Measurements from ENCODE around the gene FOXI1.

FOXI1 gene

DNA sequence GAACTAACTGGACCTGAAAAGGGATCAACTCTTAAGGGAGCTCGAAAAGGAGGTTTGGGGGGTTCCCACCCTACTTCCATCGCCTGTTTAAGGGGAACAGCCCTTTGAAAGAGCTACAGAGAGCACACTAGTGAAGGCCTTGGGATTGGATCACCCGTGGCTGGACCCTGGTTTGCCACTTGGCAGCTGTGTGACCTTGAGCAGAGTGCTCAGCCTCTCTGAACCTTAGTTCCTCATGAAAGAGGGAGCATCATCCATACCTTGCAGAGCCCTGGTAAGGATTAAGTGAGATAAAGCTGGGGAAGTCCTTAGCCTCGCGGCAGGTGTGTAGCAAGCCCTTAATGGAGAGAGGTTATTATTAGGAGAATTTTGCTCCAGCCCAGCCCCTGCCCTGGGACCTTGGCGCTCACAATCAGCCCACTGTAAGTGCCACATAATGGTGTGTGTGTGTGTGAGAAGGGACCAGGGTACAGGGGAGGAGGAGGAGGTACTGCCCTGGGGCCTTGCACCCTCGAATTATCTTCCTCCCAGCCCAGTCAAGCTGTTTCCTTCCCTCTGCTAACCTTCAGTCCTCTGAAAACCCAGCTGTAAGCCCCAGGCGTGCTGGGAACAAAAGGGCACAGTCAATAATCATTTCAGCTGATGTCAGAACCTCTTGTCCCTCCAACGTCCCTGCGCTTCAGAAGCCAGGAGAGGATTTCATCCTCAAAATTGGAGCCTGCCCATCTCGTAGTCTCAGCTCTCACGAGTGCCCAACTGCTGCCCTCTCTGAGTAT is 42.9 kb downstream of the FOXI1 start:
- no peak for DNase-seq (ENCODE audit: low read depth)
- H3K4me3 ChIP-seq (ENCODE audit: low read depth, low read length), result no peak overlapping the region
- TF ChIP-seq, protein P1, sequence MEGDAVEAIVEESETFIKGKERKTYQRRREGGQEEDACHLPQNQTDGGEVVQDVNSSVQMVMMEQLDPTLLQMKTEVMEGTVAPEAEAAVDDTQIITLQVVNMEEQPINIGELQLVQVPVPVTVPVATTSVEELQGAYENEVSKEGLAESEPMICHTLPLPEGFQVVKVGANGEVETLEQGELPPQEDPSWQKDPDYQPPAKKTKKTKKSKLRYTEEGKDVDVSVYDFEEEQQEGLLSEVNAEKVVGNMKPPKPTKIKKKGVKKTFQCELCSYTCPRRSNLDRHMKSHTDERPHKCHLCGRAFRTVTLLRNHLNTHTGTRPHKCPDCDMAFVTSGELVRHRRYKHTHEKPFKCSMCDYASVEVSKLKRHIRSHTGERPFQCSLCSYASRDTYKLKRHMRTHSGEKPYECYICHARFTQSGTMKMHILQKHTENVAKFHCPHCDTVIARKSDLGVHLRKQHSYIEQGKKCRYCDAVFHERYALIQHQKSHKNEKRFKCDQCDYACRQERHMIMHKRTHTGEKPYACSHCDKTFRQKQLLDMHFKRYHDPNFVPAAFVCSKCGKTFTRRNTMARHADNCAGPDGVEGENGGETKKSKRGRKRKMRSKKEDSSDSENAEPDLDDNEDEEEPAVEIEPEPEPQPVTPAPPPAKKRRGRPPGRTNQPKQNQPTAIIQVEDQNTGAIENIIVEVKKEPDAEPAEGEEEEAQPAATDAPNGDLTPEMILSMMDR (conservative IDR thresholded peaks at IDR 0.05; ENCODE audit: low read depth, low read length), result no peak

DNA sequence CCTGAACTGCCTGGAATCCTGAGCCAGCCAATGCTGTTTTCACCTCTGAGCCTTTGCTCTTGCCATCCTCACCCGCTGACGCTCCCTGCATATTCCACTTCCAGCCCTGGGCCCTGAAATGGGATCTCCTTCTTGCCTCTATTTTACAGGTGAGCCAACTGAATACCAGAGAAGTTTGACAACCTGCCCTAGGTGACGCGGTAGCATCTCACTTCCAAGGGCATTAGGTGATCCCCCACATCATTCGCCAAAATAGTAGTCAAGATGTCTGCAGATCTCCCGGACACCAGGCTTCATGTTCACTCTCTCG is 43.5 kb downstream of the FOXI1 start:
- H3K4me3 ChIP-seq (ENCODE audit: low read depth, low read length), result no peak overlapping the region
- TF ChIP-seq, protein P1 (conservative IDR thresholded peaks at IDR 0.05; ENCODE audit: low read depth, low read length), result no peak
- DNase-seq (ENCODE audit: low read depth), result no peak

DNA sequence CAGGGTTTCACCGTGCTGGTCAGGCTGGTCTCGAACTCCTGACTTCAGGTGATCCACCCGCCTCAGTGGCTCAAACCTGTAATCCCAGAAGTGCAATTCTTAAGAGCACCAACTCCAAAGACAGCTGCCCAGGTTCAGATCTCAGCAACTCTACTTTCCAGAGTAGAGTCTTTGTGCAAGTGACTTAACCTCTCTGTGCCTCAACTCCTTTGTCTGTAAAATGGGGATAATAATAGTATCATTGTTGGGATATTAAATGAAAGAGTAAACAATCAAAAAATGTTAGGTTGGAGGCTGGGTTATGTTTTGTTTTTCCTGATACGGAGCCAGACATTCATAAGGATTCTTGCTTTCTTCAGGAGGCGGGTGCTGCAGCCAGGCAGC is 45.0 kb downstream of the FOXI1 start:
- TF ChIP-seq, protein P1 (conservative IDR thresholded peaks at IDR 0.05; ENCODE audit: low read depth, low read length), result no peak
- no peak for DNase-seq (ENCODE audit: low read depth)

DNA sequence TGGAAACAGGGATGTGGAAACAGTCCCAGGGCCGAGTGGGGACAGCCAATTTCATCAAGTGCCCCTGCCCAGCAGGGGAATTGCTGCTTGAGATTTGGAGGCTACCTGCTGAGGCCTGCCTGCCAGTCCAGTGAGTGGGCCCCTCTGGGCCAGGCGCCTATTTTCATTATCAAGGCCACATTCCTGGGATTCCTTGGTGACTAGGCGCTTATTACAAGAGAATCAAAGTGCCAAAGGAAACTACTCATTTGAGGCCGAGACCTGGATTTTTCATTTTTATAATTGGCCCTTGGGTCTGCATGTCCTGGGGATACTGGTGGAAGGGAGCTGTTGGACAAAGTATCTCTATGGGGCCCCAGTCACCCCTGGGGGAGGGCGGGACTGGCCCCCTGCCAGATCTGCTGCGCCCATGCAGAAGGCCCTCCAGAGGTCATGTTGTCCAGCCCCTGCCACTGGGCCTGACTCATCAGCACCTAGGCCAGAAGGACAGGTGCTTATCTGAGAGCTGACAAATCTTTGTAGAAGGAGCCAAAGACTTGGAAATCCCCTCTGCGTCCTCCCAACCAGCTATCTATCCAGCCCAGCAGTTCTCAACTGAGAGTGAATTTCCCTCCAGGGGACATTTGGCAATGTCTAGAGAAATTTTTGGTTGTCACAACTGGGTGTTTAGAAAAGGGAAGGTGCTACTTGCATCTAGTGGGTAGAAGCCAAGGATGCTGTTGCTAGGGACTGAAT is 45.6 kb downstream of the FOXI1 start:
- no peak overlapping the region for H3K4me3 ChIP-seq (ENCODE audit: low read depth, low read length)
- DNase-seq (ENCODE audit: low read depth), result peak; percentile 77
- TF ChIP-seq, protein P1 (conservative IDR thresholded peaks at IDR 0.05; ENCODE audit: low read depth, low read length), result no peak

More for the DNA sequence above, 45.0 kb downstream of the FOXI1 start:
- no peak overlapping the region for H3K4me3 ChIP-seq (ENCODE audit: low read depth, low read length)

DNA sequence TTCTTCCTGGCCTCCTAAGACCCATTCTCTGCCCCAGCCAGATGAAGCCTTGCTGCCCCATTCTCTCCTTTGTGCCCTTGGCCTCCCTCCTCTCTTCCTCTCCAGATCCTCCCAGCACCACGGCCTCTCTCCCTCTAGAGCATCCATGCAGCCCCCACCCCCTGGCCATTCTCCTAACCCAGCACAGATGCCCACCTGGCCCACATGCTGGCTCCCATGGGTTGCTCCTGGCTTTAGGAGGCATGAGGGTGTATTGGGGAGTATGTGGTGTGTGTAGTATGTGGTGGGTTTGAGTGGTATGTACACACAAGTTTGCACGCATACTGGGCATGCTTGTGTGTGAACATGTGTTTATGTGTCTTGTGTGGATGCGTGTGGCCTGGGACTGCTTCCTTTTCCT is 47.1 kb downstream of the FOXI1 start:
- DNase-seq (ENCODE audit: low read depth), result no peak
- TF ChIP-seq, protein P1 (conservative IDR thresholded peaks at IDR 0.05; ENCODE audit: low read depth, low read length), result no peak
- no peak overlapping the region for H3K4me3 ChIP-seq (ENCODE audit: low read depth, low read length)

GRCh38 chr5:170154297-170154696 is 48.6 kb downstream of the FOXI1 start:
- no peak for DNase-seq (ENCODE audit: low read depth)
- TF ChIP-seq, protein P1 (conservative IDR thresholded peaks at IDR 0.05; ENCODE audit: low read depth, low read length), result no peak

More at GRCh38 chr5:170154297-170154696, 48.6 kb downstream of the FOXI1 start:
- H3K4me3 ChIP-seq (ENCODE audit: low read depth, low read length), result no peak overlapping the region

All from choroid plexus epithelial cell (primary cell).